ENCODE results near the gene TMEM181. TPM values are rescaled to one million over a fixed set of nuclear protein-coding genes. Genes with fewer than 3 reads are reported as not detected.

Gene TMEM181
- total RNA-seq, 4 donors from 2014 or later = 16.7 to 28.1 (median 21.2) TPM

GRCh38 chr6:158586652-158587051, 26.8 kb downstream of the TMEM181 start:
- WGBS, 2 donors = 93 to 94% methylated on average over 5 to 8 of the region's 8 CpGs
- intact Hi-C loops (cut with DNase I) = no loop called here
- Histone ChIP-seq H3K27me3 (no peaks in the 10 kb centered on the region), H3K9me3 (no peaks in the 10 kb centered on the region), H3K27ac (no peak overlapping the region), H3K4me3 (replicated peaks in 1 of 3) (no peak overlapping the region), H3K4me1 (no peaks in the 10 kb centered on the region), H3K36me3 (peaks cover 35 to 38% of the 10 kb centered on the region in 2 donors)
- no peak for DNase-seq
- TF ChIP-seq, protein P1, sequence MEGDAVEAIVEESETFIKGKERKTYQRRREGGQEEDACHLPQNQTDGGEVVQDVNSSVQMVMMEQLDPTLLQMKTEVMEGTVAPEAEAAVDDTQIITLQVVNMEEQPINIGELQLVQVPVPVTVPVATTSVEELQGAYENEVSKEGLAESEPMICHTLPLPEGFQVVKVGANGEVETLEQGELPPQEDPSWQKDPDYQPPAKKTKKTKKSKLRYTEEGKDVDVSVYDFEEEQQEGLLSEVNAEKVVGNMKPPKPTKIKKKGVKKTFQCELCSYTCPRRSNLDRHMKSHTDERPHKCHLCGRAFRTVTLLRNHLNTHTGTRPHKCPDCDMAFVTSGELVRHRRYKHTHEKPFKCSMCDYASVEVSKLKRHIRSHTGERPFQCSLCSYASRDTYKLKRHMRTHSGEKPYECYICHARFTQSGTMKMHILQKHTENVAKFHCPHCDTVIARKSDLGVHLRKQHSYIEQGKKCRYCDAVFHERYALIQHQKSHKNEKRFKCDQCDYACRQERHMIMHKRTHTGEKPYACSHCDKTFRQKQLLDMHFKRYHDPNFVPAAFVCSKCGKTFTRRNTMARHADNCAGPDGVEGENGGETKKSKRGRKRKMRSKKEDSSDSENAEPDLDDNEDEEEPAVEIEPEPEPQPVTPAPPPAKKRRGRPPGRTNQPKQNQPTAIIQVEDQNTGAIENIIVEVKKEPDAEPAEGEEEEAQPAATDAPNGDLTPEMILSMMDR (IDR thresholded peaks at IDR 0.05) = no peak
- TF ChIP-seq POLR2A (IDR thresholded peaks at IDR 0.05) = no peak

GRCh38 chr6:158589366-158589765, 29.5 kb downstream of the TMEM181 start:
- H3K27me3 ChIP-seq = no peaks in the 10 kb centered on the region
- H3K36me3 ChIP-seq = peaks cover 36 to 43% of the 10 kb centered on the region in 2 donors
- intact Hi-C loops (cut with DNase I) = no loop called here
- no peak for DNase-seq
- no peak overlapping the region for H3K4me3 ChIP-seq (replicated peaks in 1 of 3)
- no peaks in the 10 kb centered on the region for H3K4me1 ChIP-seq
- no peaks in the 10 kb centered on the region for H3K9me3 ChIP-seq
- no peak overlapping the region for H3K27ac ChIP-seq
- TF ChIP-seq POLR2A (IDR thresholded peaks at IDR 0.05) = no peak
- TF ChIP-seq, protein P1 (IDR thresholded peaks at IDR 0.05) = no peak
- 93 to 94% methylated on average over 8 of the region's 8 CpGs for WGBS, 2 donors

DNA sequence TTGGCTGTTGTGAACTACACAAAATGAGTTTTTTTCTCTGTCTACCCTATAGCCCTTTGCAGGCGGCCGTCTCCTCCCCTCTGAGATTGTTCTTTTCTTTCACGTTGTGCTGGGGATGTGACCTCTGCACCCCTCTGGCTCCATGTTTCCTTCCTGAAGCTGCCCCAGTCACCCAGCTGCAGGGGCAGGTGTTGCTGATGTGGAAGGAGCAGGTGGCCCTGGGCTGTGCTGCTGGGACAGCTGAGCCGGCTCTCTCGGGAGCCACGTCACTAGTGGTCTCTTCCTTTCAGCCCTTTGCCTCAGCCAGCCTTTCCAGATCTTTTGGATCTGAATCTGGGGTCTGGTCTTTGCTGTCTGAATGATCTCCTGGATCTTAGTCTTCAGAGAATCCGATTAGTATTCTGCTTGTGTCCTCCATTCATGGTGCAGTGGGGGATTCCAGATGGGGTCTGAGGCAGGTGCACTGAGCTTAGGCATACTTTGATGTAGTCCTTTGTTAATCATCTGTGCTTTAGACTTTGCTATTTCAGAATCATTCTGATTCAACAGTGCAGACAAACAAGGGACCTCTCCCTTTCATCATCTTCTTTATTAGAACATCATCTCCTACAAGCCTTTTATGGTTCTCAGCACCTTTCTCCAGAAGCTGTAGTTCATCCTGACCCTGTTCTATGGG, 31.4 kb downstream of the TMEM181 start:
- H3K27ac ChIP-seq = no peak overlapping the region
- no peak overlapping the region for H3K4me3 ChIP-seq (replicated peaks in 1 of 3)
- H3K9me3 ChIP-seq = no peaks in the 10 kb centered on the region
- TF ChIP-seq POLR2A (IDR thresholded peaks at IDR 0.05) = no peak
- TF ChIP-seq, protein P1 (IDR thresholded peaks at IDR 0.05) = no peak
- intact Hi-C loops (cut with DNase I) = no loop called here
- DNase-seq = no peak
- no peaks in the 10 kb centered on the region for H3K4me1 ChIP-seq
- no peaks in the 10 kb centered on the region for H3K27me3 ChIP-seq
- 83 to 84% methylated on average over 7 of the region's 7 CpGs for WGBS, 2 donors
- H3K36me3 ChIP-seq = peaks cover 25 to 32% of the 10 kb centered on the region in 2 donors

DNA sequence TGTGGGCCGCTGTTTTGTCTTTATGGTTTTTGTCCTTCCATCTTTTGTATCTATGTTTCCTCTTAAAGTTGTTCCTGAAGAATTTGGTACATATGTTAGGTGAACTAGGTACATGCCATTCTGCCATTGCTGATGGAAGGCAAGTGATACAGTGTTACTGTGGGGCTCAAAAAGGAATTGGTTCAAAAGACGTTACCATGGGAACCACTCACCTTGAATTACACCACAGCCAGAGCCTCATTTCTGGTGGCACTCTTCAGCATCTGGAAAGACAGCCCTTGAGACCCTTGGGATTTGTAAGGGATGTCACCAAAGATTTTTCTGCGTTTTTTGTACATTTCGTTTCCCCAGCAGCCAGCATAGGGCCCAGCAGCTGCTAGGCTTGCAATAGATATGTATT, 31.9 kb downstream of the TMEM181 start:
- Histone ChIP-seq H3K4me3 (replicated peaks in 1 of 3) (no peak overlapping the region), H3K4me1 (no peaks in the 10 kb centered on the region), H3K9me3 (no peaks in the 10 kb centered on the region), H3K27me3 (no peaks in the 10 kb centered on the region), H3K27ac (no peak overlapping the region), H3K36me3 (peaks cover 22 to 26% of the 10 kb centered on the region in 2 donors)
- TF ChIP-seq, protein P1 (IDR thresholded peaks at IDR 0.05) = no peak
- TF ChIP-seq POLR2A (IDR thresholded peaks at IDR 0.05) = no peak
- intact Hi-C loops (cut with DNase I) = no loop called here
- no peak for DNase-seq
- WGBS, 2 donors = 94 to 95% methylated on average over 4 of the region's 4 CpGs

GRCh38 chr6:158593670-158594069, 33.8 kb downstream of the TMEM181 start:
- TF ChIP-seq, protein P1 (IDR thresholded peaks at IDR 0.05) = no peak
- TF ChIP-seq POLR2A (IDR thresholded peaks at IDR 0.05) = no peak
- intact Hi-C loops (cut with DNase I) = no loop called here
- WGBS, 2 donors = 96 to 98% methylated on average over 3 of the region's 3 CpGs
- no peak overlapping the region for H3K4me3 ChIP-seq (replicated peaks in 1 of 3)
- no peaks in the 10 kb centered on the region for H3K9me3 ChIP-seq
- H3K36me3 ChIP-seq = peaks cover 17 to 22% of the 10 kb centered on the region in 2 donors
- H3K27me3 ChIP-seq = no peaks in the 10 kb centered on the region
- no peak overlapping the region for H3K27ac ChIP-seq
- no peaks in the 10 kb centered on the region for H3K4me1 ChIP-seq
- DNase-seq = no peak
